Lung (tissue), 12 donors: Measurements from ENCODE around the gene ADGRL4. TPM values are rescaled to one million over a fixed set of nuclear protein-coding genes. Genes with fewer than 3 reads are reported as not detected.

Experiments used
- ATAC-seq: fragments of 200-7000 bp; cut with Tn5 transposase; one replicate; pipeline ENCODE4 v1.9.1; 2020; ENCODE audit warnings: moderate number of reproducible peaks; ENCODE audit not compliant: insufficient read depth, low FRiP score
- DNase-seq, 3 donors: peaks; one replicate each; pipeline ENCODE4 v3.0.0-alpha.2; 2013 to 2017
- H3K27ac ChIP-seq, 2 donors: one replicate each; pipeline ENCODE4 v1.5.1; 2013; ENCODE audit warnings: mild to moderate bottlenecking in 2 of 2, moderate library complexity in 2 of 2, control low read depth in 1 of 2, inconsistent platforms in 1 of 2, low read depth in 1 of 2, low read length in 1 of 2
- H3K27me3 ChIP-seq, 3 donors: one replicate each; pipeline ENCODE4 v1.5.1; 2013; ENCODE audit warnings: low read length in 2 of 3; ENCODE audit not compliant: control insufficient read depth in 3 of 3, insufficient read depth in 3 of 3
- H3K36me3 ChIP-seq, 4 donors: one replicate each; pipeline ENCODE4 v1.5.1; 2013; ENCODE audit warnings: low read length in 4 of 4, mild to moderate bottlenecking in 1 of 4, moderate library complexity in 1 of 4; ENCODE audit not compliant: control insufficient read depth in 4 of 4, insufficient read depth in 4 of 4
- H3K4me1 ChIP-seq, 5 donors: one replicate each; pipeline ENCODE4 v1.5.1; 2013; ENCODE audit warnings: low read length in 5 of 5, mild to moderate bottlenecking in 2 of 5, moderate library complexity in 1 of 5; ENCODE audit not compliant: control insufficient read depth in 5 of 5, insufficient read depth in 5 of 5
- H3K4me3 ChIP-seq: one replicate; pipeline ENCODE4 v1.5.1; 2013; ENCODE audit warnings: mild to moderate bottlenecking, control low read depth, moderate library complexity
- H3K9ac ChIP-seq, 2 donors: one replicate each; pipeline ENCODE4 v1.5.1; 2013; ENCODE audit warnings: low read length in 2 of 2, control low read depth in 1 of 2; ENCODE audit not compliant: insufficient read depth in 1 of 2
- H3K9me3 ChIP-seq, 4 donors: one replicate each; pipeline ENCODE4 v1.5.1; 2013; ENCODE audit warnings: low read length in 3 of 4, mild to moderate bottlenecking in 1 of 4, moderate library complexity in 1 of 4; ENCODE audit not compliant: control insufficient read depth in 4 of 4, insufficient read depth in 3 of 4
- WGBS, 2 donors: extraction: QIAGEN DNeasy Blood & Tissue Kit; methylation state at CpG; one replicate each; pipeline ENCODE4 v1.1.7; 2013; 5-methylcytosine and 5-hydroxymethylcytosine counted together
- polyA plus RNA-seq, 2 donors: library from polyadenylated mRNA; stranded (reverse); fragments of 200-250 nt; gene quantifications; one replicate each; pipeline ENCODE4 v1.2.1, GENCODE V29; 2013
- total RNA-seq, 2 donors: library from RNA; depleted of rRNA in 1 of 2; stranded (reverse); fragments of >200 nt in 1 of 2; gene quantifications; one replicate each; pipeline ENCODE4 v1.2.1, GENCODE V29; 2014 to 2021
- TF ChIP-seq, protein P1 (sequence below): IDR thresholded peaks from 2 replicates; pipeline ENCODE4 v1.5.1; 2012; ENCODE audit warnings: mild to moderate bottlenecking; ENCODE audit errors: control extremely low read depth, extremely low read depth
- donor health status: control.
- donor health status: control.
- donor health status: Bipolar disorder and iron deficiency.
- donor health status: healthy.
- donor health status: DM: yes; HTN: yes; CAD: no.

ADGRL4 gene
- total and polyA plus RNA-seq, 4 donors, result 7.3 to 19.3 (median 12.8) TPM

DNA sequence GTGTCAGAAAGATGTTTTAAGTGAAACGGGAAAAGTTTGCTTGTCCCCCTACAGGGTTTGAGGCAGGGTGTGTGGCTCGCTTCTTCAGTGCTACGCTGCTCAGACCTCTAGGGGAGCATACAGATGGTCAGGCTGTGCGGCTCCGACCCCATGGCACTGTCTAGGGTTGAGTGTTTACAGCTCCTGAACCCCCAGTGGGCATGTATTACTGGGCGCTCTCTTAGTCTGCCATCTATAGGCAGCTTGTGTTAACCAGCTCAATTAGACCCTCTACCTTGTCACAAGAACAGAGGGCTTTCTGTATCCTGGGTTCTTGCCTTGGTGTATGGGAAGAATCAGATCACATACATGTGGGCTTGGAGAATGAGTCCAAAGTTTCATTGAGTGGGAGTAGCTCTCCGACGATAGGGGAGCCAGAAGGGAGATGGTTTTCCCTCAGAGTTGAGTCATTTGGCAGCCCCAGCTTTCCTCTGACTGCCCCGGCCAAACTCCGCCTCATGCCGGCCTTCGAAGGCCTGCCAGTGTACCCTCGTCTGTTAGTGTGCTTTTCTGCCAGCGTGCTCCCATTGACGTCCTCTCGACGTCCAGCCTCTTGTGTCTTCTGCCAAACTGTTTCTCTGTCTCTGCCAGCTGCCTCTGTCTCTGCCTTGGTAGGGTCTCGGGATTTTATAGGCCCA is 38.6 kb upstream of the ADGRL4 start:
- 87 to 93% methylated on average over 18 of the region's 18 CpGs for WGBS, 2 donors
- TF ChIP-seq, protein P1, sequence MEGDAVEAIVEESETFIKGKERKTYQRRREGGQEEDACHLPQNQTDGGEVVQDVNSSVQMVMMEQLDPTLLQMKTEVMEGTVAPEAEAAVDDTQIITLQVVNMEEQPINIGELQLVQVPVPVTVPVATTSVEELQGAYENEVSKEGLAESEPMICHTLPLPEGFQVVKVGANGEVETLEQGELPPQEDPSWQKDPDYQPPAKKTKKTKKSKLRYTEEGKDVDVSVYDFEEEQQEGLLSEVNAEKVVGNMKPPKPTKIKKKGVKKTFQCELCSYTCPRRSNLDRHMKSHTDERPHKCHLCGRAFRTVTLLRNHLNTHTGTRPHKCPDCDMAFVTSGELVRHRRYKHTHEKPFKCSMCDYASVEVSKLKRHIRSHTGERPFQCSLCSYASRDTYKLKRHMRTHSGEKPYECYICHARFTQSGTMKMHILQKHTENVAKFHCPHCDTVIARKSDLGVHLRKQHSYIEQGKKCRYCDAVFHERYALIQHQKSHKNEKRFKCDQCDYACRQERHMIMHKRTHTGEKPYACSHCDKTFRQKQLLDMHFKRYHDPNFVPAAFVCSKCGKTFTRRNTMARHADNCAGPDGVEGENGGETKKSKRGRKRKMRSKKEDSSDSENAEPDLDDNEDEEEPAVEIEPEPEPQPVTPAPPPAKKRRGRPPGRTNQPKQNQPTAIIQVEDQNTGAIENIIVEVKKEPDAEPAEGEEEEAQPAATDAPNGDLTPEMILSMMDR, result no peak
- ATAC-seq, result no peak

DNA sequence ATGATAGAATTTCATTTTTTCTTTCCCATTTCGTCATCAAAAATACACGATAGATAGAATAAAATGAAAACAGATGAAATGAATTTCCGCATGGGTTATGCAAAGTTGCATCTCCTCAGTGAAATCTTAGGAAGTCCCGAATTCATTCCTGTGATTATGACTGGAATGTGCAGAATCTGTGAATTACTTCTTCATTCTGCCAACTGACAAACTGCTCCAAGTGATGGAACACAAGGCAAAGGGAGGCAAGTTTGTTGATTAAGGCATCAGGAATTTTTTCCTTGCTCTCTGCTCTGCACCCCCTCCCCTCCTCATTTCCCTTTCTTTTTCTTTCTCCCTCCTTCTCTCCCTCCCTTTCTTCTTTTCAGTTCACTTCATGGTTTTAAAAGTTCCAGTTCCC is 37.0 kb upstream of the ADGRL4 start:
- no peaks in the 10 kb centered on the region for H3K4me1 ChIP-seq
- 57 to 68% methylated on average over 4 of the region's 4 CpGs for WGBS, 2 donors

More for the DNA sequence above, 38.6 kb upstream of the ADGRL4 start:
- H3K27ac ChIP-seq, result no peak overlapping the region
- H3K27me3 ChIP-seq, result no peaks in the 10 kb centered on the region
- H3K4me1 ChIP-seq, result no peaks in the 10 kb centered on the region
- no peak overlapping the region for H3K9ac ChIP-seq
- no peak overlapping the region for H3K4me3 ChIP-seq
- no peaks in the 10 kb centered on the region for H3K9me3 ChIP-seq
- DNase-seq, result no peak
- H3K36me3 ChIP-seq, result no peaks in the 10 kb centered on the region

DNA sequence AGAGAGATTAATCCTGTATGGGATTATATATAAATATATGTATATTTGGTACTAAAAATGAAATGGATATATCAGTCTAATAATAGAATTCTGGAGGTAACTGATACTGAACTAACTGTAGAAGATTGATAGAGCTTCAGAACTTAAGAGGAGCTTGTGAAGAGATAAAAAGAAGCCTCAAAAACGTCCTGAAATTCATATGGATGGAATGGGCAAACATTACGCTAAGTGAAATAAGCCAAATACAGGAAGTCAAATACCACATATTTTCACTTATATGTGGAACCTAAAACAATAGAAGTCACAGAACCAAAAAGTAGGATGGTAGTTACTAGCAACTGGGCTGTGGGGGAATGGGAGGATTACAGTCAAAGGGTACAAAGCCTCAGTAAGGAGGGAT is 36.0 kb upstream of the ADGRL4 start:
- TF ChIP-seq, protein P1, result no peak
- whole genome bisulfite sequencing, 2 donors, result 49 to 55% methylated on average over 2 of the region's 2 CpGs
- Histone ChIP-seq H3K9me3 (peaks cover 0 to 2% (median 0%) of the 10 kb centered on the region in 4 donors), H3K9ac (no peak overlapping the region), H3K27me3 (no peaks in the 10 kb centered on the region), H3K4me1 (no peaks in the 10 kb centered on the region), H3K4me3 (no peak overlapping the region), H3K36me3 (no peaks in the 10 kb centered on the region), H3K27ac (no peak overlapping the region)
- ATAC-seq, result no peak
- no peak for DNase-seq

More for the DNA sequence above, 37.0 kb upstream of the ADGRL4 start:
- TF ChIP-seq, protein P1, result no peak
- Histone ChIP-seq H3K36me3 (no peaks in the 10 kb centered on the region), H3K27me3 (no peaks in the 10 kb centered on the region), H3K4me3 (no peak overlapping the region), H3K27ac (no peak overlapping the region), H3K9me3 (no peaks in the 10 kb centered on the region), H3K9ac (no peak overlapping the region)
- DNase-seq (no peak), ATAC-seq (no peak)

DNA sequence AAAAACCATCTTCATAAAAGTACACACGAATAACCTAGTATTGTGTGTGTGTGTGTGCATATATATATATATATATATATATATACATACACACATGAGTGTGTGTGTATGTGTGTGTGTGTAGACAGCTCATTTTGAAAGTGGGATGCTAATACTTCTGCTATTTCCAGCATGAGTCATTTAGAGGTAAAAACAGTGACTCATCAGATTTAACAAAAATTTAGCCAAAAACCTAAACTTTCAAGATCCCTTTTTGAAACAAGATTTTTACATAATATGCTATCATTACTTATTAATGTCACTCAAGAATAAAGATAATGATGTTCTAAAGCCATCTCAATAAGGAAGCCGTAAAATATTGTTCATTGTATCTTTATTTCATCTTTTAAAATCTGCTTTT is 35.6 kb upstream of the ADGRL4 start:
- H3K9me3 ChIP-seq, result peaks cover 0 to 5% (median 2%) of the 10 kb centered on the region in 4 donors
- ATAC-seq (no peak), DNase-seq (no peak)
- no peaks in the 10 kb centered on the region for H3K27me3 ChIP-seq
- H3K27ac ChIP-seq, result no peak overlapping the region
- no peaks in the 10 kb centered on the region for H3K36me3 ChIP-seq
- TF ChIP-seq, protein P1, result no peak
- H3K9ac ChIP-seq, result no peak overlapping the region
- WGBS, 2 donors, result 24 to 67% methylated on average over 2 of the region's 2 CpGs
- H3K4me1 ChIP-seq, result no peaks in the 10 kb centered on the region
- H3K4me3 ChIP-seq, result no peak overlapping the region
